Heart left ventricle (tissue), 13 donors: ENCODE results near the gene PCDHB6.
"Not testable (repeated sequence)": the region's sequence is repeated elsewhere in the genome, so short reads cannot be mapped to it uniquely, and the experiment has no call there.

ENCODE experiments used
- CTCF ChIP-seq, 12 donors: fragments of 200-600 bp; sonication (generic) in 4 of 12; IDR thresholded peaks; one replicate each; pipeline versions ENCODE4 v1.5.0 to v1.8.0; 2018 to 2022; ENCODE audit warnings: antibody characterized with exemption in 12 of 12, mild to moderate bottlenecking in 5 of 12
- POLR2A ChIP-seq, 2 donors: fragments of 450-650 bp; IDR thresholded peaks; one replicate each; pipeline ENCODE4 v1.6.1; 2017; ENCODE audit warnings: antibody characterized with exemption in 2 of 2, mild to moderate bottlenecking in 2 of 2, moderate library complexity in 2 of 2
- donor health status: ischemic (EF 13 %, LVEDD 7.1; RV severe dilation, severe dysfunction).
- donor health status: DM: no; HTN: yes; CAD: no.
- donor health status: DM: no; HTN: no; CAD: no.
- donor health status: ischemic (EF 25% LVEDD 6.9; RV normal size, moderate dysfunction).
- donor health status: ischemic (EF 25% LVEDD 5.7; RV mildly dilated, moderate dysfunction).
- donor health status: ischemic (EF 35%, LVEDD 5.7; RV mildly dilated, moderate dysfunction).
- donor health status: nonischemic (EF 11% LVEDD 7.7; RV severe dilation, severe dysfunction).
- donor health status: DM: yes; HTN: yes; CAD: no.
- donor health status: PGD.
- donor health status: ischemic (EF 29% LVEDD 5.4; RV normal size, mild dysfunction).
- donor health status: nonischemic (EF 23%, LVEDD 6.1; RV moderate dilation, normal function).

GRCh38 chr5:141179371-141179770 is 29.5 kb downstream of the PCDHB6 start:
- not testable (repeated sequence) for TF ChIP-seq POLR2A, CTCF (IDR thresholded peaks at IDR 0.05)
